ENCODE data around the gene ZBTB9.

The ZBTB9 gene, protein sequence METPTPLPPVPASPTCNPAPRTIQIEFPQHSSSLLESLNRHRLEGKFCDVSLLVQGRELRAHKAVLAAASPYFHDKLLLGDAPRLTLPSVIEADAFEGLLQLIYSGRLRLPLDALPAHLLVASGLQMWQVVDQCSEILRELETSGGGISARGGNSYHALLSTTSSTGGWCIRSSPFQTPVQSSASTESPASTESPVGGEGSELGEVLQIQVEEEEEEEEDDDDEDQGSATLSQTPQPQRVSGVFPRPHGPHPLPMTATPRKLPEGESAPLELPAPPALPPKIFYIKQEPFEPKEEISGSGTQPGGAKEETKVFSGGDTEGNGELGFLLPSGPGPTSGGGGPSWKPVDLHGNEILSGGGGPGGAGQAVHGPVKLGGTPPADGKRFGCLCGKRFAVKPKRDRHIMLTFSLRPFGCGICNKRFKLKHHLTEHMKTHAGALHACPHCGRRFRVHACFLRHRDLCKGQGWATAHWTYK

DNA sequence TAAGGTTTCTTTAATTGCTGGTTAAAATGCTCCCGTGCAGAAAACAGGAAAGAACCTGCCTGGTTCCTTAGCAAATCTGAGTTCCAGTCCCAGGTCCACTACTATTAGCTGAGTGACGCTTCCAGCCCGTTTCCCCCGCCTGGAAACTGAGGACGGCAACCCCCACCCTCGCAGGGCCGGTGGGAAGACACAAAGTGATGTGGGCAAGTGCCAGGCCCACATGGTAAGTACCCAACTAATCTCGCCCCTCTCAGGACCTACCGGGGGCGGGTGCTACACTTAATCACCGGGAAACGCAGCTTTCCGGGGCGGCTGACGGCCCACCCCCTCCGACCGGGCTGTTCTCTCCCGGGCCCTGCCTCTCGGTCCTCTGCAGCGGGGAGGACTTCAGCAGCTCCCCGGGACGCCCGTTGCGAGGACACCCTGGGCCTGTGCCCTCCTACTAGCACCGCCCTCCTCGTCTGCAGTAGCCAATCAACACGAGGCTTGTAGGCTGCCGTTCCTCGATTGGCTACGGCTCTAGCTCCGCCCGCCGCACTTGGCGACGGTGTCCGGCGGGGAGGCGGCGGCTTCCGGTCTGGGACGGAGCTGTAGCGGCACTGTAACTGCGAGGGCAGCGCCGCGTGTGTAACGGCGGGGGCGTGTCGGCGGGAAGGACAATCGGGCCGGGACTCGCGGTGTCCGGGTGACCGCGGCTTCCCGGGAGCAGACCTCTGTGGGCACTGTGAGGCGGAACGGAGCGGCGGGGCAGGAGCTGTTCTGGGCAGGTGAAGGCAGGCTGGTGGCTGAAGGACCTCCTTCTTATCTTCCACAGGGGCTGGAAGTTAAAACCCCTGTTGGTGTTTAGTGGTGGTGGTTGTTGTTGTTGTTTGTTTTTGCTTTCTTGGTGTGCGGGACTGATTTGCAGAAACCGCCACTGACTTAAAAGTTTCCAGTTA, at the start of gene ZBTB9:
ZBTB9 (plus strand) TSS at position 568 of the 938 bp plus-strand sequence. CDS start 525 bp downstream, outside the sequence.
- peak; percentile 97 for DNase-seq

DNA sequence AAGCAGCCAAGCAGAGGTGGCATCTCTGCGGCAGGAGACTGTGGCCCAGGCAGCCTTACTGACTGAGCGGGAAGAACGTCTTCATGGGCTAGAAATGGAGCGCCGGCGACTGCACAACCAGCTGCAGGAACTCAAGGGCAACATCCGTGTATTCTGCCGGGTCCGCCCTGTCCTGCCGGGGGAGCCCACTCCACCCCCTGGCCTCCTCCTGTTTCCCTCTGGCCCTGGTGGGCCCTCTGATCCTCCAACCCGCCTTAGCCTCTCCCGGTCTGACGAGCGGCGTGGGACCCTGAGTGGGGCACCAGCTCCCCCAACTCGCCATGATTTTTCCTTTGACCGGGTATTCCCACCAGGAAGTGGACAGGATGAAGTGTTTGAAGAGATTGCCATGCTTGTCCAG, 49.5 kb upstream of the ZBTB9 start:
- no peak for DNase-seq

DNA sequence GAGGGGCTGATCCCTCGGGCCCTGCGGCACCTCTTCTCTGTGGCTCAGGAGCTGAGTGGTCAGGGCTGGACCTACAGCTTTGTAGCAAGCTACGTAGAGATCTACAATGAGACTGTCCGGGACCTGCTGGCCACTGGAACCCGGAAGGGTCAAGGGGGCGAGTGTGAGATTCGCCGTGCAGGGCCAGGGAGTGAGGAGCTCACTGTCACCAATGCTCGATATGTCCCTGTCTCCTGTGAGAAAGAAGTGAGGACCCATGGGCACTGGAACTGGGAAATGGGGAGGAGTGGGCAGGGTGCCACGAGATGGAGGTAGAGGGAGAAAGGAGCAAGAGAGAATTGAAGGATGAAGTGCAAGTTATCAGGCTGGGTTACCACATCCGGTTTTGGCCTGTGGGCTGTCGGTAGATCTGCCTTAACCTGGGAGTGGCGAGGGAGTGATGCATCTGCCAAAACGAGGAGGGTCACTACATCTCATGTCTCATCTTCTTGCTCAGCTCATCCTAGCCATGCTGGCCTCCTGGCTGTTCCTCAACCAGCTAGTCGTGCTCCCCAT, 48.9 kb upstream of the ZBTB9 start:
- DNase-seq, result no peak

DNA sequence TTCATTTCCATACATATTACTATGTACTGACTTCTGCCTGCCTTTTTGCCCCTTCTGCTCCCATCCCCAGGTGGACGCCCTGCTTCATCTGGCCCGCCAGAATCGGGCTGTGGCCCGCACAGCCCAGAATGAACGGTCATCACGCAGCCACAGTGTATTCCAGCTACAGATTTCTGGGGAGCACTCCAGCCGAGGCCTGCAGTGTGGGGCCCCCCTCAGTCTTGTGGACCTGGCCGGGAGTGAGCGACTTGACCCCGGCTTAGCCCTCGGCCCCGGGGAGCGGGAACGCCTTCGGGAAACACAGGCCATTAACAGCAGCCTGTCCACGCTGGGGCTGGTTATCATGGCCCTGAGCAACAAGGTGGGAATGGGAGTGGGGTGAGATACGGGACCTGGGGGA, 48.2 kb upstream of the ZBTB9 start:
- no peak for DNase-seq

DNA sequence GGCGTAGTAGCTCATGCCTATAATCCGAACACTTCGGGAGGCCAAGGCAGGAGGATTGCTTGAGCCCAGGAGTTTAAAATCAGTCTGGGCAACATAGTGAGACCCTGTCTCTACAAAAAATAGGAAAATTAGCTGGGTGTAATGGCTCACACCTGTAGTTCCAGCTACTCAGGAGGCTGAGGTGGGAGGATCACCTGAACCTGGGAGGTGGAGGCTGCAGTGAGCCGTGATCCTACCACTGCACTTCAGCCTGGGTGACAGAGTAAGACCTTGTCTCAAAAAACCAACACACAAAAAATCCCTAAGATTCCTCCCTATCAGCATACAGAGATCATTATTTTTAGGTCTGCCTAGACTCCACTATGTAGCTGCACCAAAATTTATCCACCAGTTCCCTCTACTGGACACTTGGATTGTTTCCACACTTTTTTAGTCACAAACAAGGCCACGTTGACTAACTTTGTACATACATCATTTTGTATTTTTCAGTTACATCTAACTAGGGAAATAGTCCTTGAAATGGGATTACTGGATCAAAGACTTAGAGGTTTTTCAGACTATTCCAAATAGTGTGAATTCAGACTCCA, 47.2 kb upstream of the ZBTB9 start:
- DNase-seq, result no peak

DNA sequence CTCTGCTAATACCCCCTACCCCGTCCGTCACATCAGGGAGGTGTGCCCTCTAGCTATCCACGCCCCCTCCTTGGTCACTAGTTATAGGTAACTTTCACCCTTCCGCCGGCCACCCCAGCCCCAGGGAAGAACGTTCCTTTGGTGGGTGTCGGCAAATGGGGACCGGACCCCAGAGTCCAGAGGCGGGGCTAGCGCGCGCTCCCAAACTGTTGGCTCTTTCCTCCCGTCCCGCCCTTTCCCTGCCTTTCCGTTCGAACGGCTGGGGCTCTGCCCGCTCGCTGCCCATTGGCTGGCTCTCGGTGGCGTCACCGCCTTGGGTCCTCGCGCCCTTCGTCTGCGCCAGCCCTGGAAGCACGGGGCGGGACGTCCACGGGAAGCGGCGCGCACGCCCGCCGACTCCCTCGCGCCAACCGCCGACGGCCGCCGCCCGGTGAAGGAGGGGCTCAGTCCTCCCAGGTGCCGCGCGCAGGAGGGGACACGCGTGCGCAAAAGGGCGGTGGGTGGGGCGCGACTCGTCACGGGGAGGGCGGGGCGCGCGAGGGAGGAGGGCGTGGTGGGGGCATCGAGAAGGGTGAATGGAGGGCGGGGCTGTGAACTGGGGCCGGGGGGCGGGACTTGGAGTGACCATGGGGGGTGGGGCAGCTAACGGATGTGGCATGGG, 44.2 kb upstream of the ZBTB9 start:
- peak; percentile 98 for DNase-seq

DNA sequence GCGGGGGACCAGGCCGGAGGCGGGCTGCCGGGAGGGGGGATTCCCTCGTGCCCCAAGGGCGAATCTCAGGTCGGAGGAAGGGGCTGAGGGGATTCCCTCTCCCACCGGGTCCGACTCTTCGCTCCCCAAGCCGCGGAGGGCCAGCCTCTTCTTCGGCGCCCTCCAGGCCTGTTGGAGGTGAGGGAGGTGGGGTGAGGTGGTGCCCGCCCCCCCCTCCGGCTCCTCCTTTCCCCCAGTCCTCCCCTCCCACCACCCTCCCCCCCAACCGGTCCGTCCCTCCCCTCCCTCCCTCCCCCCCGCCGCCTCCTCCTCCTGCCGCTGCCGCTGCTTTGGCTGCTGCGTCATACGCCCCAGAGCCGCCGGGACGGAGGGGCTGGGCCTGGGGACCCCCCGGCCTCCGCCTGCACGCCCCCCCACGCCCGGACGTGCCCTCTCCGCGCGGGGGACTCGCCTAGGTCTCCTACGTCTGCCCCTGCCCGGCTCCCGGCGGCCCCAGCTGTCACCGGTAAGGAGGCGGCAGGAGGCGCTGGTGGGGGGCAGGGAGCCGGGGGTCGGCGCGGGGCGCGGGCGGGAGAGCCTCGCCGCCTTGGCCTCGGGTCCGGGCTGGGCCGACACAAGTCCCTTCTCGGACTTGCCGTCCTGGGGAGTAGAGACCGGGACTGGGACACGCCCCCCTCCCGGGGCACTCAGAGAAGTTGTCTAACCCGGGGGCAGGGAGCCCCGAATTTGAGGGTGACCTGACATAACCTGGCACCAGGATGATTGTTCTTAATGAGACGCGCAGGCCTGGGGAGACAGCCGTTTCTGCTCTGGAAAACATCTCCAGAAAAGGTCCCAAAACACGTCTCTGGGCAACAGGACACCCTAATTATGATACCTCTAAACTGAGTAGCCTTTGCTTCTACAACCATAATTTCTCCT, 43.4 kb upstream of the ZBTB9 start, which contains the start of gene PHF1:
PHF1 (plus strand) TSS at position 304 of the 921 bp plus-strand sequence. CDS start 1,250 bp downstream, outside the sequence.
- no peak for DNase-seq

DNA sequence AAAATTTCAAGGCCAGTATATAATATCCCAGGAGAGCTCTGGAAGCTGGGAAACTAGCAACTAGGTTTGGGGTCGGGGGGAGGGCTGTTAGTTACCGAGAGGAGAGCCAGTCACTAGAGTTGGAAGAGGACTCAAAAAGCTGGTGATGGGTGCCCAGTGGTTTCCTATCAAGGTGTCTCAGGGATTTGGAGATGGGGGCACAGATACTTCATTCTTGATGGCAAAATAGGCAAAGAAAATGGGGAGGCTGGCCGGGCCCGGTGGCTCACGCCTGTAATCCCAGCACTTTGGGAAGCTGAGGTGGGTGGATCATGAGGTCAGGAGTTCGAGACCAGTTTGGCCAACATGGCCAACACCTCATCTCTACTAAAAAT, 42.8 kb upstream of the ZBTB9 start:
- DNase-seq, result no peak

DNA sequence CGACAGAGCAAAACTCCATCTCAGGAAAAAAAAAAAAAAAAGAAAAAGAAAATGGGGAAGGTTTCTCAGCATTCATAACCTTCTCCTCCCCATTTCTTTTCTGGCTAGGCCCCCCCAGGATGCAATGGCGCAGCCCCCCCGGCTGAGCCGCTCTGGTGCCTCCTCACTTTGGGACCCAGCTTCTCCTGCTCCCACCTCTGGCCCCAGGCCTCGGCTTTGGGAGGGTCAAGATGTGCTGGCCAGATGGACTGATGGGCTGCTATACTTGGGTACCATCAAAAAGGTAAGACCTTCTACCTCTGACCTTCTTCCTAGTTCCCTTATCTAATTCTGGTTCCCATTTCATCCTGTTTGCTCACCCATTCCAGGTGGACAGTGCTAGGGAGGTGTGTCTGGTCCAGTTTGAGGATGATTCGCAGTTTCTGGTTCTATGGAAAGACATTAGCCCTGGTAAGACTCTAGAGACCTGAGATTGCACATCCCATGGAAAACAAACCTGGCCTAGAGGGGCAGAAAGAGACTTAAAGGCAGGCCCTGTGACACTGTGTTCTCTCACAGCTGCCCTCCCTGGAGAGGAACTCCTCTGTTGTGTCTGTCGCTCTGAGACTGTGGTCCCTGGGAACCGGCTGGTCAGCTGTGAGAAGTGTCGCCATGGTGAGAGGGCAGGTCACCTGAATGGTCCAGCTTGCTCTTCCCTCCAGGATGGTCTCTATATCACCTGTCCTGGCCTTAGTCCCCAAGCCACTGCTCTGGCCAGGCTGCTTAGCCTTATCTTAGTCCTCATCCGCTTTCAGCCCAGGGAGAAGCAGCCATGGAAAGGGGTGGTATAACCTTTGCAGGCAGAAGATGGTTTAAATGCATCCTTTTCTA, 42.0 kb upstream of the ZBTB9 start:
- DNase-seq, result no peak

DNA sequence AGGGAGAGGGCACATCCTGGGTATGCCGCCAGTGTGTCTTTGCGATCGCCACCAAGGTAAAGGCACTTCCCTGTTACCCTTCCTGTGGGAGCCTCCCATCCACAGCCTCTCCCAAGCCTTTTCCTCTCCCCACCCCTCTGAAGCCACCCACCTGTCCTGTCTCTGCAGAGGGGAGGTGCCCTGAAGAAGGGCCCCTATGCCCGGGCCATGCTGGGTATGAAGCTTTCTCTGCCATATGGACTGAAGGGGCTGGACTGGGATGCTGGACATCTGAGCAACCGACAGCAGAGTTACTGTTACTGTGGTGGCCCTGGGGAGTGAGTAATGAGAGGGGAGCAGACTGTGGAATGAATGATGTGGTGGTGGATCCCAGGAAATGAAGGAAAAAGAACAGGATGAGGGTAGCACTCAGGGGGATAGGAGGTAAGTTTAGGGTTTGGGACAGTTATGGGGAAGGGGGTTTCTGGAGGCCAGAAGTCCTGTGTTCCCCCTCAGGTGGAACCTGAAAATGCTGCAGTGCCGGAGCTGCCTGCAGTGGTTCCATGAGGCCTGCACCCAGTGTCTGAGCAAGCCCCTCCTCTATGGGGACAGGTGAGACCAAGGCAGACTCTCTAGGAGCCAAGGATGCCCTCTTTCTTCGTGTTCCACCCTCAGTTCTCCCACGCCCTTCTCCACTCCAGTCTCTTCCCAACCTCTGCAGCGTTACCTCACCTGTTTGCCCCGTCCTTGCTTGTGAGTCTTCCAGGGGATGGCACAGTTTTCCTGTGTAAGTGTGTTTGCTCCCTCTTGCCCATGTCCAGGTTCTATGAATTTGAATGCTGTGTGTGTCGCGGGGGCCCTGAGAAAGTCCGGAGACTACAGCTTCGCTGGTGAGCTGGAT, 40.9 kb upstream of the ZBTB9 start:
- no peak for DNase-seq

DNA sequence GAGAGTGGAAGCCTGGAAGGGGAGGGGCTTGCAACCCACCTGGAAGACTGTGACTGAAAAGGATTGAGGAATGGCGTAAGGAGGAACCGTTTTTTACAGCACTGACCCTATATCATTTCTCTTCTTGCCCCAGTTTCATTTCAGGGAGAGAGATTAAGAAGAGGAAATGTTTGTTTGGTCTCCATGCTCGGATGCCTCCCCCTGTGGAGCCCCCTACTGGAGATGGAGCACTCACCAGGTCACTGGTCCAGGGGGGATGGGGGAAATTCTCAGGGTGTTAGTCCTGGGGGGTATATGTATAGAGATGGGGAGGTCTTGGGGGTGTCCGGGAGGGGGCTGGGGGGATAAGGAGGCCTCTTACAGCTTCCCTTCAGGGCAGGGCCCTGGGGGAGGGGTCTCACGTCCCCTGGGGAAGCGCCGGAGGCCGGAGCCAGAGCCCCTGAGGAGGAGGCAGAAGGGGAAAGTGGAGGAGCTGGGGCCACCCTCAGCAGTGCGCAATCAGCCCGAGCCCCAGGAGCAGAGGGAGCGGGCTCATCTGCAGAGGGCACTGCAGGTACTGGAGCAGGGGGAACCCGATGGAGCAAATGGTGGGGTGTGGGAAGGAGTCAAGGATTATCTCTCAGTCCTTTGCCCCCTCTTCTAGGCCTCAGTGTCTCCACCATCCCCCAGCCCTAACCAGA, 39.6 kb upstream of the ZBTB9 start:
- no peak for DNase-seq

DNA sequence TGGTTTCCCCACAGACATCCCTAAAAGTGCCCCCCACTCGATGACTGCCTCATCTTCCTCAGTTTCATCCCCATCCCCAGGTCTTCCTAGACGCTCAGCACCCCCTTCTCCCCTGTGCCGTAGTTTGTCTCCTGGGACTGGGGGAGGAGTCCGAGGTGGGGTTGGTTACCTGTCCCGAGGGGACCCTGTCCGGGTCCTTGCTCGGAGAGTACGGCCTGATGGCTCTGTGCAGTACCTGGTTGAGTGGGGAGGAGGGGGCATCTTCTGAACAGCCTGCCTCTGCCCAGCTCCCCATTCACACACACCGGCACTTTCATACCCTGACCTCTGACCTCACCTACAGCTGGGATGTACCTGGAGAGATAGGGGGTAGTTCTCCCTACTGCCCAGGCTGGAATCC, 38.5 kb upstream of the ZBTB9 start:
- no peak for DNase-seq

DNA sequence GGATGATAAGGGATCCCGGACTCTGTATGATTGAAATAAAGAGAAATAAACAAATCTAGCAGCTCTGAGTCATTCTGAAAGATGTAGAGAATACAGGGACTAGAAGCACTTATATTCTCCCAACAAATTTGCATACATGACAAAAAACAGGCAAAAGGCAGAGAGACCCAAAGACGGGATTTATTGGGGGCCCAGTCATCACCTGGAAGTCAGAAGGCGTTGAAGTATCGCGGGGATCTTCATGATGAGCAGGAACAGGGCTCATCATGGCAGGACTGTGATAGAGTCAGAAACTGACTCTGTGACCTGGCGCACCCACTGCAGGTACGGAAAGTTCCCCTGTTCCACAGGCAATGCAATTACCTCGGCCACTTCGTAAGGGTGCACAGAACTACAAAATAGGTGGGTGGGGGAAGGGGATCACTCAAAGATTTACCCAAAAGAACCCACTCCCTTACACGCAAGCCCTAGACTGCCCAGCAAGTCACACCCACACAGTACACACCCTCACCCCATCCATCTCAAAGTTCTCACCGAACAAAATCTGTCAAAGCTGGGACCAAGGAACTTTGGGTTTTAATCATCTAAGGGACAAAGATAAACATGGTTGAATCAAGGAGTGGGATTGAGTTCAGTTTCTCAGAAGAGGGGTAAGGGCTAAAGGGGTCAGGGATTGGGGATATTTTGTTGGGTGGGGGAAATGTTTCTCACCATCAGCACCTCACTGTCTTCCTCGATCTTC, 37.8 kb upstream of the ZBTB9 start:
- DNase-seq, result no peak

DNA sequence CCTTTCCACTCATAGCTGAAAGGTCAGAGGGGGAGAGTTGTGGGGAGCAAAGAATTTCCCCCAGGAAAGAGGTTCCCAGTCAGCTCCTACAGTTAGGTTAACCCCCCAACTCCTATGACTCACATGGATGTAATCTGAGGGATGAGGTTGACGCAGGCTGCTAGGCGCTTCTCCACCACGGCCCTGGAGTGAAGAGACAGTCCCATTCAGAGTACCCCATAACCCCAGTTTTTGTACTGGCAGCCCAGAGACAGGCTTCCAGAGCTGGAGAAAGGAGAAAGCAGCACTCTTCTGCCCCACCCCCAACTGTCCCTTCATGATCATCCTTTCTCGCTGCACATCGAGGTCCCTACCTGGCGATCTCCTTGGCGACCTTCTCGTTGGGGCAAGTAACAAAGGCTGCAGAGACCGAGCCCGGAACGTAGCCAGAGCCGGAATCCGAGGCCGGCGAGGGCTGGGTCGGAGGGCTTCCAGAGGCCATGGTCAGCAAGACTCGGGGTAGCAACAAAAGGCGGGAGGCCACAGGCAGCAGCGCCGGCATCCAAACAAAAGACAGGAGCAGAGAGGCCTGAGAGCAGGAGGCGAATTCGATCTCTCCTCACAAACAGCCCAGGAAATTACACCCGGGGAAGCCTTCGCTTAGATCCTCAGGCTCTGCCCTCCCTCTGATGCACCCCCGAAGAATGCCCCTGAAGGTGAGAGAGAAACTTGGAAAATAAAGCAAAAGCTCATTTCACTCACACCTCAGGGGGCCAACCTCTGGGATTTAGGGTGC, 37.1 kb upstream of the ZBTB9 start:
- DNase-seq, result no peak

DNA sequence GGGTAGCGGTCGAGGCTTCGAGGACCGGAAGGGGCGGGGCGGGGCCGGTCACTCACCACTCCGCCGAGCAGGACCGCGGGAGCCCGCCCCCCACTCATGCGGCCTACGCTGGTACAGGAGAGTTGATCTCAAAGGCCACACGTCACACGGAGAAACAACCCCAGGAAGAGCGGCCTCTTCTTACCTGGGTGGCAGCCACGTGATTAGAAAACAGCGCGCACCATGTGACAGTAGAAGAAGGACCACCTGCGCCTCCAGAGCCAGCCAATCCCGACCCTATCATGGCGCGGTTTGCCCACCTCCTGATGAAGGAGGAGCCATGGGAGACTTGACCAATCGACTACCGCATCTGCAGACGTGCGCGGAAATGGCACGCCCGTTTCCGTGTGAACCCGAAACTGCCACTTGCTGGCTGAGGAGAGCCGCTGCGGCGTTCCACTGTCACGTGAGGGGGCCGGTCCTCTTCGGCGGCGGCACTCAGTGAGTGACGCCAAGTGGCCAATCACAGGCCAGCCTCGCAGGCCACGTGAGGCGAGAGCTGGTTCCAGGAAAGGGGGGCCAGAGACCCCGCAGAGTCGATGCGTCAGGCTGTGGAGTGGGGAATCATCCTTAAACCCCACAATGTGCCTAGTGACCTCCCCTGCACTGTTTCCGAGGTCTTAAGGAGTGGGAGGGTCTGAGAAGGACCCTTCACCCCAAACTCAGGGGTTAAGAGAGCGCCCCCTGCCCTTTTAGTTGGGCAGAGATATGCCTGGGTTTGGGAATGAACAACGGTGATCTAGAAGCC, 36.3 kb upstream of the ZBTB9 start, which contains the start of gene CUTA:
CUTA (minus strand) TSS at position 205 of the 787 bp plus-strand sequence; CDS start at position 98, 107 bp downstream.
- peak; percentile 99 for DNase-seq

All from eye (tissue), 1 donor.